A549 (cell line): ENCODE data around the gene AKAP6. TPM values are rescaled to one million over a fixed set of nuclear protein-coding genes. Genes with fewer than 3 reads are reported as not detected.

Experiments
- ATAC-seq, 2 experiments: fragments of 200-7000 bp in 1 of 2; fragments of >200 bp in 1 of 2; cut with Nextera tagmentation in 1 of 2; cut with Tn5 transposase in 1 of 2; 3 replicates each; pipeline versions ENCODE4 v1.8.0 to v1.9.1; 2018 to 2020; ENCODE audit warnings: mild to moderate bottlenecking in 1 of 2, moderate library complexity in 1 of 2
- CTCF ChIA-PET: fragments of 300-600 bp; sonication (Branson Sonifier 250); formaldehyde crosslinking; extraction: SDS; loops from one replicate; lab custom pipeline; 2021; ENCODE audit warnings: antibody characterized with exemption, inconsistent platforms; lab: Yijun Ruan, JAX
- POLR2A ChIA-PET: fragments of 350-600 bp; formaldehyde crosslinking; extraction: SDS; loops from one replicate; lab custom pipeline; 2021; ENCODE audit warnings: antibody characterized with exemption, inconsistent platforms; lab: Yijun Ruan, JAX
- DNase-seq, 2 experiments: peaks; one replicate each; pipeline versions ENCODE4 v3.0.0 to v3.0.0-alpha.2; 2011 to 2016; ENCODE audit warnings: low read depth in 1 of 2, low spot score in 1 of 2
- FAIRE-seq: peaks from 2 replicates; lab custom pipeline; 2011; peaks lifted over from hg19 to GRCh38; lab: Jason Lieb, UNC
- H3K27ac ChIP-seq, 2 experiments: fragments of >200 bp; sonication (Bioruptor Twin); formaldehyde crosslinking; 3 replicates each; pipeline ENCODE4 v1.5.1; 2016 to 2017
- H3K4me1 ChIP-seq: fragments of >200 bp; sonication (Bioruptor Twin); formaldehyde crosslinking; 3 replicates; pipeline ENCODE4 v1.6.1; 2016
- H3K4me2 ChIP-seq: fragments of >200 bp; sonication (Bioruptor Twin); formaldehyde crosslinking; 3 replicates; pipeline ENCODE4 v1.6.1; 2016
- H3K4me3 ChIP-seq: fragments of >200 bp; sonication (Bioruptor Twin); formaldehyde crosslinking; 3 replicates; pipeline ENCODE4 v1.5.1; 2016
- H3K9me3 ChIP-seq: fragments of >200 bp; sonication (Bioruptor Twin); formaldehyde crosslinking; 3 replicates; pipeline ENCODE4 v1.6.1; 2016
- CEBPB ChIP-seq, 2 experiments: fragments of >200 bp in 1 of 2; sonication (Bioruptor Twin) in 1 of 2; formaldehyde crosslinking in 1 of 2; IDR thresholded peaks; 2 replicates each; pipeline ENCODE4 v1.6.1; 2012 to 2016
- CHD2 ChIP-seq: fragments of 150-350 bp; IDR thresholded peaks from 2 replicates; pipeline ENCODE4 v1.6.1; 2014; ENCODE audit warnings: low read length; ENCODE audit not compliant: partially characterized antibody
- EHF ChIP-seq: fragments of 250-450 bp; sonication (Bioruptor Pico); IDR thresholded peaks from 2 replicates; pipeline ENCODE4 v1.5.0; 2020; ENCODE audit warnings: mild to moderate bottlenecking
- FOSB ChIP-seq: fragments of 250-450 bp; sonication (Bioruptor Pico); IDR thresholded peaks from 2 replicates; pipeline ENCODE4 v1.5.0; 2020; ENCODE audit warnings: mild to moderate bottlenecking, moderate library complexity
- GATA3 ChIP-seq: IDR thresholded peaks from 2 replicates; pipeline ENCODE4 v1.6.1; 2012; ENCODE audit warnings: borderline replicate concordance
- HDAC2 ChIP-seq: fragments of 200-600 bp; sonication (generic); IDR thresholded peaks from 2 replicates; pipeline ENCODE4 v1.6.1; 2016
- HEYL ChIP-seq: fragments of 250-450 bp; sonication (Bioruptor Pico); IDR thresholded peaks from 2 replicates; pipeline ENCODE4 v1.8.0; 2021; ENCODE audit warnings: mild to moderate bottlenecking, moderate library complexity
- MAFK ChIP-seq: fragments of 450-650 bp; IDR thresholded peaks from 2 replicates; pipeline ENCODE4 v1.6.1; 2014; ENCODE audit not compliant: partially characterized antibody
- MAX ChIP-seq: IDR thresholded peaks from 2 replicates; pipeline ENCODE4 v1.6.1; 2012
- NFE2L2 ChIP-seq: fragments of 150-350 bp; conservative IDR thresholded peaks from 2 replicates; pipeline ENCODE4 v1.6.1; 2014; ENCODE audit warnings: low read length
- NPAS2 ChIP-seq: fragments of 250-450 bp; sonication (Bioruptor Pico); IDR thresholded peaks from 2 replicates; pipeline ENCODE4 v1.8.0; 2022; ENCODE audit warnings: mild to moderate bottlenecking, moderate library complexity, borderline replicate concordance
- PHF8 ChIP-seq: fragments of 200-600 bp; sonication (generic); IDR thresholded peaks from 2 replicates; pipeline ENCODE4 v1.6.1; 2016; ENCODE audit warnings: low read depth, mild to moderate bottlenecking, antibody characterized with exemption, moderate library complexity, borderline replicate concordance
- RCOR1 ChIP-seq: fragments of 150-350 bp; IDR thresholded peaks from 2 replicates; pipeline ENCODE4 v1.6.1; 2014; ENCODE audit warnings: antibody characterized with exemption, low read length, low read depth
- RFX5 ChIP-seq: fragments of 450-650 bp; IDR thresholded peaks from 2 replicates; pipeline ENCODE4 v1.7.1; 2014; ENCODE audit warnings: antibody characterized with exemption, mild to moderate bottlenecking, moderate library complexity
- SMC3 ChIP-seq: fragments of >200 bp; sonication (Bioruptor Twin); formaldehyde crosslinking; IDR thresholded peaks from 3 replicates; pipeline ENCODE4 v1.6.1; 2018; ENCODE audit warnings: inconsistent platforms
- SREBF2 ChIP-seq: fragments of 450-650 bp; IDR thresholded peaks from 2 replicates; pipeline ENCODE4 v1.6.1; 2014; ENCODE audit warnings: mild to moderate bottlenecking, moderate library complexity
- USF2 ChIP-seq: fragments of 450-650 bp; IDR thresholded peaks from 2 replicates; pipeline ENCODE4 v1.6.1; 2014; ENCODE audit warnings: antibody characterized with exemption
- ZNF302 ChIP-seq: fragments of 250-450 bp; sonication (Bioruptor Pico); IDR thresholded peaks from 2 replicates; pipeline ENCODE4 v1.9.0; 2021; ENCODE audit warnings: inconsistent platforms, mild to moderate bottlenecking, moderate library complexity
- ZSCAN20 ChIP-seq: fragments of 250-450 bp; sonication (Bioruptor Pico); IDR thresholded peaks from 2 replicates; pipeline ENCODE4 v1.8.0; 2022; ENCODE audit warnings: mild to moderate bottlenecking, moderate library complexity
- WGBS: methylation state at CpG from one replicate; pipeline ENCODE4 v1.1.6; 2017; ENCODE audit errors: missing lambda C conversion rate; 5-methylcytosine and 5-hydroxymethylcytosine counted together
- polyA plus RNA-seq, 4 experiments: library from polyadenylated mRNA; depleted of rRNA in 3 of 4; stranded (reverse); fragments of >200 nt; fragmentation: RNase III in 1 of 4; extraction: RNeasy Plus Mini Kit Qiagen cat#74134 plus additional on column Dnase treatment in 1 of 4; gene quantifications; 2 replicates in 3 of 4; 3 replicates in 1 of 4; pipeline ENCODE4 v1.2.3, GENCODE V29; 2011 to 2017
- TF ChIP-seq, protein P1 (sequence below): fragments of 150-350 bp; IDR thresholded peaks from 2 replicates; pipeline ENCODE4 v1.6.1; 2014; ENCODE audit warnings: low read depth, mild to moderate bottlenecking, low read length
- TF ChIP-seq, protein P2 (sequence below): fragments of >200 bp; sonication (Bioruptor Twin); formaldehyde crosslinking; IDR thresholded peaks from 3 replicates; pipeline ENCODE4 v1.6.1; 2016
- TF ChIP-seq, protein P3 (sequence below): fragments of >200 bp; sonication (Bioruptor Twin); formaldehyde crosslinking; IDR thresholded peaks from 3 replicates; pipeline ENCODE4 v1.5.1; 2016

AKAP6 gene
- polyA plus RNA-seq, 2 of the 4 experiments (the other 2 are of a cell fraction): 0.27 to 1.9 TPM

GRCh38 chr14:32341947-32342846, 13.1 kb downstream of the AKAP6 start:
- ATAC-seq: no peak
- 91% methylated on average over 2 of the region's 2 CpGs for WGBS

GRCh38 chr14:32342847-32343194, 13.7 kb downstream of the AKAP6 start:
- Histone ChIP-seq H3K9me3 (no peaks in the 10 kb centered on the region), H3K4me1 (peaks cover 6% of the 10 kb centered on the region; the same call in 1 of the 3 replicates)
- FAIRE-seq: no peak
- TF ChIP-seq GATA3: no peak
- no peak for TF ChIP-seq ZNF302 (CRISPR knock-in tag)
- no peak for TF ChIP-seq RCOR1
- TF ChIP-seq NFE2L2: no peak
- TF ChIP-seq ZSCAN20 (CRISPR knock-in tag): no peak
- no peak for TF ChIP-seq HEYL (CRISPR knock-in tag)
- TF ChIP-seq SREBF2: no peak
- TF ChIP-seq MAFK: no peak
- TF ChIP-seq USF2: no peak
- no peak for TF ChIP-seq RFX5
- TF ChIP-seq CHD2: no peak
- TF ChIP-seq HDAC2: no peak
- TF ChIP-seq, protein P1, sequence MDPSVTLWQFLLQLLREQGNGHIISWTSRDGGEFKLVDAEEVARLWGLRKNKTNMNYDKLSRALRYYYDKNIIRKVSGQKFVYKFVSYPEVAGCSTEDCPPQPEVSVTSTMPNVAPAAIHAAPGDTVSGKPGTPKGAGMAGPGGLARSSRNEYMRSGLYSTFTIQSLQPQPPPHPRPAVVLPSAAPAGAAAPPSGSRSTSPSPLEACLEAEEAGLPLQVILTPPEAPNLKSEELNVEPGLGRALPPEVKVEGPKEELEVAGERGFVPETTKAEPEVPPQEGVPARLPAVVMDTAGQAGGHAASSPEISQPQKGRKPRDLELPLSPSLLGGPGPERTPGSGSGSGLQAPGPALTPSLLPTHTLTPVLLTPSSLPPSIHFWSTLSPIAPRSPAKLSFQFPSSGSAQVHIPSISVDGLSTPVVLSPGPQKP: no peak
- no peak for TF ChIP-seq FOSB (CRISPR knock-in tag)
- TF ChIP-seq, all 56 proteins: peak for 0
- ATAC-seq (no peak), DNase-seq (no peak)
- Histone ChIP-seq H3K4me2 (no peak overlapping the region), H3K4me3 (no peak overlapping the region), H3K27ac (no peak overlapping the region)
- WGBS: 38% methylated on average over 2 of the region's 2 CpGs
- ChIA-PET POLR2A (no interaction called here), CTCF (interaction anchor here (2.6 kb wide), 1 partner anchor 15 kb away, joined by 5 read pairs; no protein-coding TSS in a partner anchor)

More at GRCh38 chr14:32341947-32342846, 13.1 kb downstream of the AKAP6 start:
- H3K9me3 ChIP-seq: no peaks in the 10 kb centered on the region
- FAIRE-seq: no peak
- ChIA-PET POLR2A (no interaction called here), CTCF (interaction anchor here (2.6 kb wide), 1 partner anchor 15 kb away, joined by 5 read pairs; no protein-coding TSS in a partner anchor)
- no peak overlapping the region for H3K4me2 ChIP-seq
- H3K4me1 ChIP-seq: peaks cover 6% of the 10 kb centered on the region; the same call in 1 of the 3 replicates
- H3K27ac ChIP-seq: no peak overlapping the region
- peak; percentile 79 for TF ChIP-seq MAFK
- TF ChIP-seq, protein P2, sequence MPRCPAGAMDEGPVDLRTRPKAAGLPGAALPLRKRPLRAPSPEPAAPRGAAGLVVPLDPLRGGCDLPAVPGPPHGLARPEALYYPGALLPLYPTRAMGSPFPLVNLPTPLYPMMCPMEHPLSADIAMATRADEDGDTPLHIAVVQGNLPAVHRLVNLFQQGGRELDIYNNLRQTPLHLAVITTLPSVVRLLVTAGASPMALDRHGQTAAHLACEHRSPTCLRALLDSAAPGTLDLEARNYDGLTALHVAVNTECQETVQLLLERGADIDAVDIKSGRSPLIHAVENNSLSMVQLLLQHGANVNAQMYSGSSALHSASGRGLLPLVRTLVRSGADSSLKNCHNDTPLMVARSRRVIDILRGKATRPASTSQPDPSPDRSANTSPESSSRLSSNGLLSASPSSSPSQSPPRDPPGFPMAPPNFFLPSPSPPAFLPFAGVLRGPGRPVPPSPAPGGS: no peak
- H3K4me3 ChIP-seq: no peak overlapping the region
- DNase-seq: peak in 1 of 2 experiments; percentile 13

DNA sequence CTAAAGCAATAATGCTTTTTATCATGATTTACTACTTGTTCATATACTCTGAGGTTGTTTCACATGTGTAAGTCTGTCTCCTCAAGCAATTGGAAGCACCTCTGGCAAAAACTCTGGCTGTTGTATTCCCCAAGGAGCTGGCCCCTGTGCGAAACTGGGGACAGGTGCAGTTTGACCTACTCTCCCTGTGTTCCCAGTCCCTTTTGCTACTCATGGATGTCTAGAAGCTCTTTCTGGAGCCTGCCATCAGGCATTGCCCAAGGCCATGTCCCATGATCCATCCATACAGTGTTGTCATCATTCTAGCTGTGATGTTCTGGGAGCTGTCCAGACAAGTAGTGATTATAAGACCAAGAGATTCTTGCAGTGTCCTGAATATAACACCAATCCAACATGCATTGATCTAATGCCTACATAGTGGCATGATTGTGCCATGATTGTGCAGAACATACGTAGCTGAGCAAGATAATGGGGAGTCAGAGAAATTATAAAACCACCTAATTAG, 14.9 kb downstream of the AKAP6 start:
- DNase-seq (no peak), FAIRE-seq (no peak), ATAC-seq (no peak)
- 90% methylated on average over 2 of the region's 2 CpGs for WGBS
- H3K9me3 ChIP-seq: no peaks in the 10 kb centered on the region
- TF ChIP-seq, protein P3, sequence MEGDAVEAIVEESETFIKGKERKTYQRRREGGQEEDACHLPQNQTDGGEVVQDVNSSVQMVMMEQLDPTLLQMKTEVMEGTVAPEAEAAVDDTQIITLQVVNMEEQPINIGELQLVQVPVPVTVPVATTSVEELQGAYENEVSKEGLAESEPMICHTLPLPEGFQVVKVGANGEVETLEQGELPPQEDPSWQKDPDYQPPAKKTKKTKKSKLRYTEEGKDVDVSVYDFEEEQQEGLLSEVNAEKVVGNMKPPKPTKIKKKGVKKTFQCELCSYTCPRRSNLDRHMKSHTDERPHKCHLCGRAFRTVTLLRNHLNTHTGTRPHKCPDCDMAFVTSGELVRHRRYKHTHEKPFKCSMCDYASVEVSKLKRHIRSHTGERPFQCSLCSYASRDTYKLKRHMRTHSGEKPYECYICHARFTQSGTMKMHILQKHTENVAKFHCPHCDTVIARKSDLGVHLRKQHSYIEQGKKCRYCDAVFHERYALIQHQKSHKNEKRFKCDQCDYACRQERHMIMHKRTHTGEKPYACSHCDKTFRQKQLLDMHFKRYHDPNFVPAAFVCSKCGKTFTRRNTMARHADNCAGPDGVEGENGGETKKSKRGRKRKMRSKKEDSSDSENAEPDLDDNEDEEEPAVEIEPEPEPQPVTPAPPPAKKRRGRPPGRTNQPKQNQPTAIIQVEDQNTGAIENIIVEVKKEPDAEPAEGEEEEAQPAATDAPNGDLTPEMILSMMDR: no peak
- TF ChIP-seq MAX (no peak), SMC3 (no peak), PHF8 (no peak), SREBF2 (no peak), CEBPB (IDR thresholded peaks at IDR 0.05) (no peak), ZNF302 (CRISPR knock-in tag) (no peak), ZSCAN20 (CRISPR knock-in tag) (no peak), CHD2 (no peak), EHF (CRISPR knock-in tag) (no peak), NPAS2 (CRISPR knock-in tag) (no peak)
- H3K4me3 ChIP-seq: no peak overlapping the region
- ChIA-PET CTCF (interaction anchor here (0.7 kb wide), 1 partner anchor 11 kb away, joined by 4 read pairs; no protein-coding TSS in a partner anchor), POLR2A (no interaction called here)
- peaks cover 6% of the 10 kb centered on the region; the same call in 1 of the 3 replicates for H3K4me1 ChIP-seq
- H3K4me2 ChIP-seq: no peak overlapping the region
- H3K27ac ChIP-seq: no peak overlapping the region
